Measurements from ENCODE around the gene EFCAB11. TPM values are rescaled to one million over a fixed set of nuclear protein-coding genes. Genes with fewer than 3 reads are reported as not detected.

Gene EFCAB11
- total and polyA plus RNA-seq, 2 of the 4 experiments (the other 2 are of a cell fraction) = 2.2 to 5.3 TPM

GRCh38 chr14:89845346-89845745, 109.2 kb downstream of the EFCAB11 start:
- H2AK5ac ChIP-seq (ENCODE audit: low read depth, low read length) = peak overlapping the region; percentile 98
- ATAC-seq (ENCODE audit: low read depth) (peak; percentile 81), DNase-seq (peak; percentile 100)
- peak overlapping the region; percentile 87; the same call in 2 of the 3 replicates for H2BK15ac ChIP-seq (ENCODE audit: low read depth, low read length)
- intact Hi-C loops (cut with micrococcal nuclease) (loop anchor here (1.0 to 5.0 kb wide), 9 partner anchors 31 to 805 kb away; partner anchors contain the start of gene FOXN3), dilution Hi-C loops (cut with HindIII; ENCODE audit: low sequenced_read_pairs, unreplicated experiment) (no loop called here), in situ Hi-C loops (cut with MboI; ENCODE audit: low sequenced_read_pairs) (loop anchor here (5.0 kb wide), 1 partner anchor 803 kb away; no protein-coding TSS in a partner anchor)
- no peaks in the 10 kb centered on the region for H3K27me3 ChIP-seq (ENCODE audit: control insufficient read depth, insufficient read depth, low read length)
- peak overlapping the region; percentile 95 for H3K18ac ChIP-seq (ENCODE audit: low read depth, low read length)
- no peaks in the 10 kb centered on the region for H4K20me1 ChIP-seq (ENCODE audit: insufficient read depth, low read length)
- no peaks in the 10 kb centered on the region for H3K36me3 ChIP-seq (ENCODE audit: control insufficient read depth, insufficient read depth, low read length)
- H4K91ac ChIP-seq (ENCODE audit: insufficient read depth, low read depth, low read length) = peak overlapping the region; percentile 100
- peaks cover 8% of the 10 kb centered on the region for H3K9me1 ChIP-seq (ENCODE audit: insufficient read depth, low read length)
- peak overlapping the region; percentile 81 to 99 for H4K8ac ChIP-seq (ENCODE audit: low read depth in 2 of 2, low read length in 2 of 2)
- peaks cover 10 to 25% of the 10 kb centered on the region in 2 experiments; a peak in 3 of 4 replicates for H3K79me1 ChIP-seq (ENCODE audit: low read depth in 1 of 2, low read length in 2 of 2)
- H2AK9ac ChIP-seq (replicated peaks; ENCODE audit: low read depth, low read length, poor library complexity) = peak overlapping the region; percentile 88
- H2AFZ ChIP-seq (replicated peaks; ENCODE audit: low read length, poor library complexity) = peak overlapping the region; percentile 85
- H3K9me3 ChIP-seq (ENCODE audit: control insufficient read depth, insufficient read depth, low read length) = no peaks in the 10 kb centered on the region
- H3K9ac ChIP-seq (ENCODE audit: low read depth, low read length) = peak overlapping the region; percentile 17; the same call in 1 of the 2 replicates
- peak overlapping the region; percentile 49 for H3K4me2 ChIP-seq (ENCODE audit: low read depth, low read length)
- peak overlapping the region; percentile 86 for H3K27ac ChIP-seq (ENCODE audit: insufficient read depth, low read length)
- peak overlapping the region; percentile 95 for H4K5ac ChIP-seq (ENCODE audit: low read depth, low read length)
- peak overlapping the region; percentile 100 for H2BK20ac ChIP-seq (ENCODE audit: low read depth, low read length)
- H3K14ac ChIP-seq (replicated peaks; ENCODE audit: low read depth, low read length) = peak overlapping the region; percentile 99
- BruUV-seq (replicated peaks) = no TSS peak
- 0% methylated on average over 2 of the region's 5 CpGs; no CpG with 5 or more reads in 1 of the 2 experiments for WGBS, 2 experiments (ENCODE audit: extremely low coverage in 2 of 2, insufficient read length in 1 of 2)
- no peak overlapping the region for H3K4me3 ChIP-seq (ENCODE audit: insufficient read depth, low read depth, low read length)
- peak overlapping the region; percentile 100 for H3K4ac ChIP-seq (ENCODE audit: low read depth, low read length)
- H2BK5ac ChIP-seq (ENCODE audit: low read depth, low read length, poor library complexity, severe bottlenecking) = peak overlapping the region; percentile 97
- ChIA-PET POLR2A (ENCODE audit: unreplicated experiment) (interaction anchor here (1.1 kb wide), 1 partner anchor 32 kb away, joined by 5 read pairs; no protein-coding TSS in a partner anchor), CTCF (no interaction called here)
- H2BK120ac ChIP-seq (ENCODE audit: low read depth, low read length) = peak overlapping the region; percentile 100
- H3K56ac ChIP-seq (ENCODE audit: extremely low read depth, insufficient read depth, low read length) = peak overlapping the region; percentile 91
- peak; percentile 78 for TF ChIP-seq POLR2A (IDR thresholded peaks at IDR 0.05; ENCODE audit: low read depth, low read length)
- peak; percentile 59 for TF ChIP-seq CEBPB (IDR thresholded peaks at IDR 0.05; ENCODE audit: low read depth, low read length)
- TF ChIP-seq RFX5 (IDR thresholded peaks at IDR 0.05; ENCODE audit: low read depth, low read length) = no peak
- TF ChIP-seq NFE2L2 (IDR thresholded peaks at IDR 0.05; ENCODE audit: low read depth, low read length) = no peak
- TF ChIP-seq MAZ (IDR thresholded peaks at IDR 0.05; ENCODE audit: borderline replicate concordance, low read depth, low read length) = no peak
- 0 out of 2 replicates have a peak, but pooled peaks have one; percentile 10 for TF ChIP-seq BHLHE40 (IDR thresholded peaks at IDR 0.05; ENCODE audit: low read depth, low read length)
- TF ChIP-seq MXI1 (IDR thresholded peaks at IDR 0.05; ENCODE audit: borderline replicate concordance, low read depth, low read length) = no peak
- TF ChIP-seq FOS (IDR thresholded peaks at IDR 0.05; ENCODE audit: low read depth, low read length) = peak; percentile 69
- TF ChIP-seq, protein P1, sequence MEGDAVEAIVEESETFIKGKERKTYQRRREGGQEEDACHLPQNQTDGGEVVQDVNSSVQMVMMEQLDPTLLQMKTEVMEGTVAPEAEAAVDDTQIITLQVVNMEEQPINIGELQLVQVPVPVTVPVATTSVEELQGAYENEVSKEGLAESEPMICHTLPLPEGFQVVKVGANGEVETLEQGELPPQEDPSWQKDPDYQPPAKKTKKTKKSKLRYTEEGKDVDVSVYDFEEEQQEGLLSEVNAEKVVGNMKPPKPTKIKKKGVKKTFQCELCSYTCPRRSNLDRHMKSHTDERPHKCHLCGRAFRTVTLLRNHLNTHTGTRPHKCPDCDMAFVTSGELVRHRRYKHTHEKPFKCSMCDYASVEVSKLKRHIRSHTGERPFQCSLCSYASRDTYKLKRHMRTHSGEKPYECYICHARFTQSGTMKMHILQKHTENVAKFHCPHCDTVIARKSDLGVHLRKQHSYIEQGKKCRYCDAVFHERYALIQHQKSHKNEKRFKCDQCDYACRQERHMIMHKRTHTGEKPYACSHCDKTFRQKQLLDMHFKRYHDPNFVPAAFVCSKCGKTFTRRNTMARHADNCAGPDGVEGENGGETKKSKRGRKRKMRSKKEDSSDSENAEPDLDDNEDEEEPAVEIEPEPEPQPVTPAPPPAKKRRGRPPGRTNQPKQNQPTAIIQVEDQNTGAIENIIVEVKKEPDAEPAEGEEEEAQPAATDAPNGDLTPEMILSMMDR (conservative IDR thresholded peaks at IDR 0.05; ENCODE audit: low read depth, low read length) = no peak
- TF ChIP-seq CHD1 (IDR thresholded peaks at IDR 0.05; ENCODE audit: low read depth, low read length) = no peak
- TF ChIP-seq SMC3 (IDR thresholded peaks at IDR 0.05; ENCODE audit: low read depth, low read length) = no peak
- TF ChIP-seq MAFK (IDR thresholded peaks at IDR 0.05; ENCODE audit: low read depth, low read length) = peak; percentile 19
- TF ChIP-seq ELK1 (IDR thresholded peaks at IDR 0.05; ENCODE audit: borderline replicate concordance, low read depth, low read length) = no peak
- no peak for TF ChIP-seq USF2 (IDR thresholded peaks at IDR 0.05; ENCODE audit: low read depth, low read length)
- TF ChIP-seq RCOR1 (IDR thresholded peaks at IDR 0.05; ENCODE audit: insufficient replicate concordance, low read length) = no peak
- TF ChIP-seq RAD21 (IDR thresholded peaks at IDR 0.05; ENCODE audit: low read length) = peak; percentile 40
- H3K23ac ChIP-seq (ENCODE audit: low read depth, low read length) = peak overlapping the region; percentile 99
- H3K4me1 ChIP-seq (ENCODE audit: control insufficient read depth, insufficient read depth, low read length) = peaks cover 14% of the 10 kb centered on the region
